SK-N-SH treated with all-trans-retinoic acid at 6 μM for 48 hours (cell line): Measurements from ENCODE around the gene KCTD17.

Source experiments
- ARNTL ChIP-seq: fragments of 450-650 bp; formaldehyde crosslinking; IDR thresholded peaks from 2 replicates; pipeline ENCODE4 v1.5.0; 2020; ENCODE audit warnings: low read depth, mild to moderate bottlenecking, moderate library complexity, borderline replicate concordance
- ESRRG ChIP-seq: fragments of 250-450 bp; sonication (Bioruptor Pico); IDR thresholded peaks from 2 replicates; pipeline ENCODE4 v1.6.1; 2021; ENCODE audit warnings: mild to moderate bottlenecking
- POU6F1 ChIP-seq: fragments of 250-450 bp; sonication (Bioruptor Pico); IDR thresholded peaks from 2 replicates; pipeline ENCODE4 v1.8.0; 2021; ENCODE audit warnings: low read depth, mild to moderate bottlenecking, moderate library complexity, borderline replicate concordance
- PPARA ChIP-seq: fragments of 250-450 bp; sonication (Bioruptor Pico); IDR thresholded peaks from 2 replicates; pipeline ENCODE4 v1.5.0; 2020; ENCODE audit warnings: mild to moderate bottlenecking, borderline replicate concordance
- SNAI2 ChIP-seq: fragments of 250-450 bp; sonication (Bioruptor Pico); IDR thresholded peaks from 2 replicates; pipeline ENCODE4 v1.5.0; 2020; ENCODE audit warnings: mild to moderate bottlenecking, moderate library complexity
- ZC3H10 ChIP-seq: fragments of 250-450 bp; sonication (Bioruptor Pico); IDR thresholded peaks from 2 replicates; pipeline ENCODE4 v1.5.1; 2021; ENCODE audit warnings: mild to moderate bottlenecking, moderate library complexity
- ZNF565 ChIP-seq: fragments of 450-650 bp; formaldehyde crosslinking; conservative IDR thresholded peaks from 2 replicates; pipeline ENCODE4 v1.5.0; 2020; ENCODE audit warnings: low read depth, mild to moderate bottlenecking, moderate library complexity

- TF ChIP-seq ZNF565 (no peak), ARNTL (no peak), ESRRG (CRISPR knock-in tag) (no peak), SNAI2 (CRISPR knock-in tag) (no peak), ZC3H10 (no peak), POU6F1 (CRISPR knock-in tag) (no peak), PPARA (CRISPR knock-in tag) (no peak)
Observed at GRCh38 chr22:37095113-37095512, 43.6 kb downstream of the KCTD17 start.
